ENCODE measurements around the gene ARSG. TPM values are rescaled to one million over a fixed set of nuclear protein-coding genes. Genes with fewer than 3 reads are reported as not detected.

Gene ARSG
- total and polyA plus RNA-seq, 2 of the 13 experiments (the other 11 are each of a cell fraction or from before 2014, with no cell fraction given), result 3.7 to 15.2 TPM

GRCh38 chr17:68349157-68349556 is 57.9 kb downstream of the ARSG start (continued):
- TF ChIP-seq CEBPZ (IDR thresholded peaks at IDR 0.05; ENCODE audit: low read length), result no peak
- TF ChIP-seq ZNF816 (CRISPR knock-in tag; IDR thresholded peaks at IDR 0.05; ENCODE audit: borderline replicate concordance), result no peak
- TF ChIP-seq LRRFIP1 (CRISPR knock-in tag; conservative IDR thresholded peaks at IDR 0.05), result no peak
- no peak for TF ChIP-seq ZHX2 (IDR thresholded peaks at IDR 0.05; ENCODE audit: low read depth)
- no peak for TF ChIP-seq ZHX2 (CRISPR knock-in tag; IDR thresholded peaks at IDR 0.05; ENCODE audit: borderline replicate concordance)
- TF ChIP-seq ATF4 (CRISPR knock-in tag; IDR thresholded peaks at IDR 0.05), result 0 out of 4 replicates have a peak, but pooled peaks of 1 of the 2 experiments have one; percentile 36
- no peak for TF ChIP-seq FOXO4 (CRISPR knock-in tag; conservative IDR thresholded peaks at IDR 0.05)
- no peak for TF ChIP-seq HMG20B (CRISPR knock-in tag; conservative IDR thresholded peaks at IDR 0.05)
- TF ChIP-seq PRMT3 (CRISPR knock-in tag; IDR thresholded peaks at IDR 0.05; ENCODE audit: borderline replicate concordance, low read depth), result no peak
- TF ChIP-seq FOXP1 (IDR thresholded peaks at IDR 0.05), result peak; percentile 60
- peak; percentile 88 for TF ChIP-seq FOXP1 (CRISPR knock-in tag; IDR thresholded peaks at IDR 0.05)
- no peak for TF ChIP-seq ZUFSP (CRISPR knock-in tag; IDR thresholded peaks at IDR 0.05; ENCODE audit: borderline replicate concordance)
- TF ChIP-seq ZNF232 (CRISPR knock-in tag; IDR thresholded peaks at IDR 0.05; ENCODE audit: borderline replicate concordance), result no peak
